ENCODE data around the gene CLK1. TPM values are rescaled to one million over a fixed set of nuclear protein-coding genes. Genes with fewer than 3 reads are reported as not detected.
A peak's percentile ranks its signal among the peaks of the same experiment; 100 is the strongest.

CLK1 gene
- total and polyA plus RNA-seq, 2 of the 13 experiments (the other 11 are each of a cell fraction or from before 2014, with no cell fraction given), result 66.6 to 101 TPM

DNA sequence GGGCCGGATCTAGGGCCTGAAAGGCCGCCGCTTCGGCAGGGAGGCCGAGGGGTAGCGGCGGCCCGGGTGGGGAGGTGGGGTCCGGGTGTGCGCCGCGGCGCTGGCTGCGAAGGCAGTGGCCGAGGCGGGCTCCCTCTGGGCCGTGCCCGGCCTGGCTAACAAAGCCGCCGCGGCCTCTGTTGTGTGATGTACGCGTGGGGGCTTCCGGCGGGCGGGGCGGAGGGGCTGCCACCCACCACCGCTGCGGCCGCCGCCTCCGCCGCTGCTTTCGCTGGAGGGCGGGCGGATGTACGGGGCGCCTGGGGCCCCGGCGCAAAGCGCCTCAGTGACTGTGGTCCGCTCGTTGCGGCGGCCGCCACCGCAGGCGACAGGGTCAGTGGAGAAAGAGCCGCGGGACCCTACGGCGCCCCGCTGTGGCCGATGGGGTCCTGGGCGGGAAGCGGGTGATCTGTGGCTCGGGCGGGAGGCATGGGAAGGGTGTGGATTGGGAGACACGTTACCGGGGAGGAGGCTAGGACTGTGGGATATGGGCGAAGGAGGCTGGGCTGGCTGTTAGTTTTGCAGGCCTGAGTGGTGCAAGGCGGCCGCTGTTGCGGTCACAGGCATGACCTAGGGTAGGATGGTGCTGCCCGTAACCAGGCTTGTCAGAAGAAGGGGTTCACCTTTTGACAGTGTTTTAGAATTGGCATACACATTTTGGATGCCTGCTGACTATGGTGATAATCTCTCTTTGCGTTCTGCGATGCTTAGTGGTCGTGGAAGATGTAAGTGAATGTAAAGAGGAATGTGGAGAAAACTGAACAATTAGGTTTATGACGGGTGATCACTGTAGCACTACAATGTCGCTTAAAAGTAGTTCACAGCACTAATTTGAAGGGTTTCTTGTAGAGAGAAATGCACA, 52.1 kb downstream of the CLK1 start (continued):
- TF ChIP-seq, protein P1, sequence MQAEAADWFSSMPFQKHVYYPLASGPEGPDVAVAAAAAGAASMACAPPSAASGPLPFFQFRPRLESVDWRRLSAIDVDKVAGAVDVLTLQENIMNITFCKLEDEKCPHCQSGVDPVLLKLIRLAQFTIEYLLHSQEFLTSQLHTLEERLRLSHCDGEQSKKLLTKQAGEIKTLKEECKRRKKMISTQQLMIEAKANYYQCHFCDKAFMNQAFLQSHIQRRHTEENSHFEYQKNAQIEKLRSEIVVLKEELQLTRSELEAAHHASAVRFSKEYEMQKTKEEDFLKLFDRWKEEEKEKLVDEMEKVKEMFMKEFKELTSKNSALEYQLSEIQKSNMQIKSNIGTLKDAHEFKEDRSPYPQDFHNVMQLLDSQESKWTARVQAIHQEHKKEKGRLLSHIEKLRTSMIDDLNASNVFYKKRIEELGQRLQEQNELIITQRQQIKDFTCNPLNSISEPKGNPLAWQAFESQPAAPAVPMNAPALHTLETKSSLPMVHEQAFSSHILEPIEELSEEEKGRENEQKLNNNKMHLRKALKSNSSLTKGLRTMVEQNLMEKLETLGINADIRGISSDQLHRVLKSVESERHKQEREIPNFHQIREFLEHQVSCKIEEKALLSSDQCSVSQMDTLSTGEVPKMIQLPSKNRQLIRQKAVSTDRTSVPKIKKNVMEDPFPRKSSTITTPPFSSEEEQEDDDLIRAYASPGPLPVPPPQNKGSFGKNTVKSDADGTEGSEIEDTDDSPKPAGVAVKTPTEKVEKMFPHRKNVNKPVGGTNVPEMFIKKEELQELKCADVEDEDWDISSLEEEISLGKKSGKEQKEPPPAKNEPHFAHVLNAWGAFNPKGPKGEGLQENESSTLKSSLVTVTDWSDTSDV (CRISPR knock-in tag; IDR thresholded peaks at IDR 0.05), result no peak; the same call in 1 of the 2 replicates
- no peak; the same call in 1 of the 2 replicates for TF ChIP-seq EEA1 (CRISPR knock-in tag; IDR thresholded peaks at IDR 0.05; ENCODE audit: borderline replicate concordance)
- no peak for TF ChIP-seq SMAD3 (CRISPR knock-in tag; IDR thresholded peaks at IDR 0.05)
- TF ChIP-seq ZNF572 (CRISPR knock-in tag; IDR thresholded peaks at IDR 0.05), result 0 out of 2 replicates have a peak, but pooled peaks have one; percentile 61
- TF ChIP-seq SUZ12 (IDR thresholded peaks at IDR 0.05; ENCODE audit: low read depth, low read length), result no peak
- TF ChIP-seq KLF15 (CRISPR knock-in tag; IDR thresholded peaks at IDR 0.05; ENCODE audit: borderline replicate concordance), result 0 out of 2 replicates have a peak, but pooled peaks have one; percentile 18
- no peak for TF ChIP-seq NFE2L2 (IDR thresholded peaks at IDR 0.05; ENCODE audit: low read length)
- TF ChIP-seq U2AF2 (IDR thresholded peaks at IDR 0.05; ENCODE audit: low read depth, low read length), result no peak
- peak; percentile 6; the same call in 1 of the 2 replicates for TF ChIP-seq ZNF441 (CRISPR knock-in tag; IDR thresholded peaks at IDR 0.05; ENCODE audit: borderline replicate concordance)
- peak; percentile 26; the same call in 1 of the 2 replicates for TF ChIP-seq GTF3A (CRISPR knock-in tag; conservative IDR thresholded peaks at IDR 0.05)
- peak; percentile 31; the same call in 1 of the 2 replicates for TF ChIP-seq SIX1 (CRISPR knock-in tag; IDR thresholded peaks at IDR 0.05; ENCODE audit: borderline replicate concordance)
- TF ChIP-seq SNRNP70 (IDR thresholded peaks at IDR 0.05; ENCODE audit: low read depth, low read length), result 0 out of 2 replicates have a peak, but pooled peaks have one; percentile 71
- TF ChIP-seq TMF1 (CRISPR knock-in tag; IDR thresholded peaks at IDR 0.05; ENCODE audit: low read depth), result no peak
- no peak for TF ChIP-seq MATR3 (CRISPR knock-in tag; IDR thresholded peaks at IDR 0.05)
- peak; percentile 46; the same call in 1 of the 2 replicates for TF ChIP-seq HOXA3 (CRISPR knock-in tag; IDR thresholded peaks at IDR 0.05)
- TF ChIP-seq, protein P2, sequence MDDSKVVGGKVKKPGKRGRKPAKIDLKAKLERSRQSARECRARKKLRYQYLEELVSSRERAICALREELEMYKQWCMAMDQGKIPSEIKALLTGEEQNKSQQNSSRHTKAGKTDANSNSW (CRISPR knock-in tag; IDR thresholded peaks at IDR 0.05; ENCODE audit: borderline replicate concordance), result 0 out of 2 replicates have a peak, but pooled peaks have one; percentile 8
- TF ChIP-seq ZNF510 (CRISPR knock-in tag; IDR thresholded peaks at IDR 0.05; ENCODE audit: low read depth), result no peak
- TF ChIP-seq, protein P3, sequence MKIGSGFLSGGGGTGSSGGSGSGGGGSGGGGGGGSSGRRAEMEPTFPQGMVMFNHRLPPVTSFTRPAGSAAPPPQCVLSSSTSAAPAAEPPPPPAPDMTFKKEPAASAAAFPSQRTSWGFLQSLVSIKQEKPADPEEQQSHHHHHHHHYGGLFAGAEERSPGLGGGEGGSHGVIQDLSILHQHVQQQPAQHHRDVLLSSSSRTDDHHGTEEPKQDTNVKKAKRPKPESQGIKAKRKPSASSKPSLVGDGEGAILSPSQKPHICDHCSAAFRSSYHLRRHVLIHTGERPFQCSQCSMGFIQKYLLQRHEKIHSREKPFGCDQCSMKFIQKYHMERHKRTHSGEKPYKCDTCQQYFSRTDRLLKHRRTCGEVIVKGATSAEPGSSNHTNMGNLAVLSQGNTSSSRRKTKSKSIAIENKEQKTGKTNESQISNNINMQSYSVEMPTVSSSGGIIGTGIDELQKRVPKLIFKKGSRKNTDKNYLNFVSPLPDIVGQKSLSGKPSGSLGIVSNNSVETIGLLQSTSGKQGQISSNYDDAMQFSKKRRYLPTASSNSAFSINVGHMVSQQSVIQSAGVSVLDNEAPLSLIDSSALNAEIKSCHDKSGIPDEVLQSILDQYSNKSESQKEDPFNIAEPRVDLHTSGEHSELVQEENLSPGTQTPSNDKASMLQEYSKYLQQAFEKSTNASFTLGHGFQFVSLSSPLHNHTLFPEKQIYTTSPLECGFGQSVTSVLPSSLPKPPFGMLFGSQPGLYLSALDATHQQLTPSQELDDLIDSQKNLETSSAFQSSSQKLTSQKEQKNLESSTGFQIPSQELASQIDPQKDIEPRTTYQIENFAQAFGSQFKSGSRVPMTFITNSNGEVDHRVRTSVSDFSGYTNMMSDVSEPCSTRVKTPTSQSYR (CRISPR knock-in tag; IDR thresholded peaks at IDR 0.05; ENCODE audit: borderline replicate concordance), result no peak
- TF ChIP-seq, protein P4, sequence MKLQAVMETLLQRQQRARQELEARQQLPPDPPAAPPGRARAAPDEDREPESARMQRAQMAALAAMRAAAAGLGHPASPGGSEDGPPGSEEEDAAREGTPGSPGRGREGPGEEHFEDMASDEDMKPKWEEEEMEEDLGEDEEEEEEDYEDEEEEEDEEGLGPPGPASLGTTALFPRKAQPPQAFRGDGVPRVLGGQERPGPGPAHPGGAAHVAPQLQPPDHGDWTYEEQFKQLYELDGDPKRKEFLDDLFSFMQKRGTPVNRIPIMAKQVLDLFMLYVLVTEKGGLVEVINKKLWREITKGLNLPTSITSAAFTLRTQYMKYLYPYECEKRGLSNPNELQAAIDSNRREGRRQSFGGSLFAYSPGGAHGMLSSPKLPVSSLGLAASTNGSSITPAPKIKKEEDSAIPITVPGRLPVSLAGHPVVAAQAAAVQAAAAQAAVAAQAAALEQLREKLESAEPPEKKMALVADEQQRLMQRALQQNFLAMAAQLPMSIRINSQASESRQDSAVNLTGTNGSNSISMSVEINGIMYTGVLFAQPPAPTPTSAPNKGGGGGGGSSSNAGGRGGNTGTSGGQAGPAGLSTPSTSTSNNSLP (IDR thresholded peaks at IDR 0.05; ENCODE audit: low read depth, low read length), result no peak
- peak; percentile 63 for TF ChIP-seq HDAC1 (CRISPR knock-in tag; IDR thresholded peaks at IDR 0.05)
- 0 out of 2 replicates have a peak, but pooled peaks have one; percentile 19 for TF ChIP-seq ZNF562 (CRISPR knock-in tag; IDR thresholded peaks at IDR 0.05; ENCODE audit: borderline replicate concordance)
- TF ChIP-seq MBNL3 (CRISPR knock-in tag; conservative IDR thresholded peaks at IDR 0.05), result no peak
